Measurements from ENCODE around the gene CDCP1. TPM values are rescaled to one million over a fixed set of nuclear protein-coding genes. Genes with fewer than 3 reads are reported as not detected.

Gene CDCP1
- total and polyA plus RNA-seq, 2 donors from 2014 or later: 3.7 to 39.6 TPM

- FAIRE-seq (no peak), DNase-seq (no peak)
- H3K4me1 ChIP-seq (ENCODE audit: control insufficient read depth in 2 of 3, insufficient read depth in 2 of 3, low read depth in 1 of 3, low read length in 3 of 3): peaks cover 0 to 3% (median 0%) of the 10 kb centered on the region in 3 donors
- no peaks in the 10 kb centered on the region for H3K9me3 ChIP-seq (ENCODE audit: control insufficient read depth in 2 of 3, insufficient read depth in 1 of 3, low read length in 3 of 3)
- no peak overlapping the region for H3K4me3 ChIP-seq (ENCODE audit: low read length in 3 of 3)
- H3K36me3 ChIP-seq (ENCODE audit: control insufficient read depth in 2 of 3, insufficient read depth in 3 of 3, low read length in 3 of 3): no peaks in the 10 kb centered on the region
- no peak overlapping the region for H3K9ac ChIP-seq (ENCODE audit: low read length in 3 of 3)
- intact Hi-C loops (cut with DNase I): no loop called here
- H3K27me3 ChIP-seq (ENCODE audit: control insufficient read depth, insufficient read depth, low read length): no peaks in the 10 kb centered on the region
- TF ChIP-seq CTCF (IDR thresholded peaks at IDR 0.05; ENCODE audit: borderline replicate concordance, extremely low read depth, insufficient read depth): no peak
- no peak overlapping the region for H3K27ac ChIP-seq (ENCODE audit: low read depth in 2 of 2, low read length in 2 of 2)
Measured at GRCh38 chr3:45131201-45131600, 15.0 kb downstream of the CDCP1 start.

GRCh38 chr3:45130476-45130875, 15.7 kb downstream of the CDCP1 start:
- H3K36me3 ChIP-seq (ENCODE audit: control insufficient read depth in 2 of 3, insufficient read depth in 3 of 3, low read length in 3 of 3): no peaks in the 10 kb centered on the region
- no peak overlapping the region for H3K4me3 ChIP-seq (ENCODE audit: low read length in 3 of 3)
- H3K27me3 ChIP-seq (ENCODE audit: control insufficient read depth, insufficient read depth, low read length): no peaks in the 10 kb centered on the region
- no peak for FAIRE-seq
- intact Hi-C loops (cut with DNase I): no loop called here
- H3K4me1 ChIP-seq (ENCODE audit: control insufficient read depth in 2 of 3, insufficient read depth in 2 of 3, low read depth in 1 of 3, low read length in 3 of 3): peaks cover 0 to 4% (median 0%) of the 10 kb centered on the region in 3 donors
- DNase-seq: no peak
- H3K9me3 ChIP-seq (ENCODE audit: control insufficient read depth in 2 of 3, insufficient read depth in 1 of 3, low read length in 3 of 3): no peaks in the 10 kb centered on the region
- H3K9ac ChIP-seq (ENCODE audit: low read length in 3 of 3): no peak overlapping the region
- TF ChIP-seq CTCF (IDR thresholded peaks at IDR 0.05; ENCODE audit: borderline replicate concordance, extremely low read depth, insufficient read depth): no peak
- H3K27ac ChIP-seq (ENCODE audit: low read depth in 2 of 2, low read length in 2 of 2): no peak overlapping the region

GRCh38 chr3:45128950-45129349, 17.2 kb downstream of the CDCP1 start:
- no peaks in the 10 kb centered on the region for H3K36me3 ChIP-seq (ENCODE audit: control insufficient read depth in 2 of 3, insufficient read depth in 3 of 3, low read length in 3 of 3)
- no peak for TF ChIP-seq CTCF (IDR thresholded peaks at IDR 0.05; ENCODE audit: borderline replicate concordance, extremely low read depth, insufficient read depth)
- DNase-seq (no peak), FAIRE-seq (no peak)
- no peaks in the 10 kb centered on the region for H3K9me3 ChIP-seq (ENCODE audit: control insufficient read depth in 2 of 3, insufficient read depth in 1 of 3, low read length in 3 of 3)
- H3K4me1 ChIP-seq (ENCODE audit: control insufficient read depth in 2 of 3, insufficient read depth in 2 of 3, low read depth in 1 of 3, low read length in 3 of 3): peaks cover 0 to 4% (median 0%) of the 10 kb centered on the region in 3 donors
- no peak overlapping the region for H3K9ac ChIP-seq (ENCODE audit: low read length in 3 of 3)
- no peak overlapping the region for H3K4me3 ChIP-seq (ENCODE audit: low read length in 3 of 3)
- intact Hi-C loops (cut with DNase I): no loop called here
- H3K27me3 ChIP-seq (ENCODE audit: control insufficient read depth, insufficient read depth, low read length): no peaks in the 10 kb centered on the region
- H3K27ac ChIP-seq (ENCODE audit: low read depth in 2 of 2, low read length in 2 of 2): no peak overlapping the region
